Spinal cord (tissue), 10 donors: ENCODE measurements around the gene ELOA2. TPM values are rescaled to one million over a fixed set of nuclear protein-coding genes. Genes with fewer than 3 reads are reported as not detected.
A peak's percentile ranks its signal among the peaks of the same experiment; 100 is the strongest.

Experiments
- DNase-seq, 6 donors: peaks; one replicate each; pipeline versions ENCODE4 v3.0.0 to v3.0.0-alpha.2; 2013 to 2015; ENCODE audit warnings: low spot score in 6 of 6, low read depth in 4 of 6
- H3K27ac ChIP-seq: one replicate; pipeline ENCODE4 v1.5.1; 2013; ENCODE audit warnings: low read depth, low read length, control low read depth
- H3K27me3 ChIP-seq: one replicate; pipeline ENCODE4 v1.6.1; 2013; ENCODE audit warnings: low read length; ENCODE audit not compliant: control insufficient read depth, insufficient read depth
- H3K36me3 ChIP-seq: one replicate; pipeline ENCODE4 v1.6.1; 2013; ENCODE audit warnings: low read length; ENCODE audit not compliant: control insufficient read depth, insufficient read depth
- H3K4me1 ChIP-seq: one replicate; pipeline ENCODE4 v1.6.1; 2013; ENCODE audit warnings: low read length; ENCODE audit not compliant: control insufficient read depth, insufficient read depth
- H3K4me3 ChIP-seq: one replicate; pipeline ENCODE4 v1.5.1; 2013; ENCODE audit warnings: low read depth, low read length, control low read depth
- H3K9me3 ChIP-seq: one replicate; pipeline ENCODE4 v1.6.1; 2013; ENCODE audit warnings: low read length; ENCODE audit not compliant: control insufficient read depth, insufficient read depth
- WGBS: methylation state at CpG from one replicate; pipeline ENCODE4 v1.1.5; 2013; ENCODE audit warnings: missing lambda C conversion rate; ENCODE audit not compliant: insufficient coverage; 5-methylcytosine and 5-hydroxymethylcytosine counted together
- long read RNA-seq, 4 donors: transcript quantifications; one replicate each; lab custom pipeline, GENCODE V29; 2026
- polyA plus RNA-seq, 2 donors: library from polyadenylated mRNA; unstranded; fragments of 120-200 nt; gene quantifications; one replicate each; pipeline ENCODE4 v1.2.1, GENCODE V29; 2013; ENCODE audit not compliant: insufficient read length in 2 of 2
- total RNA-seq, 2 donors: library from RNA; depleted of rRNA in 1 of 2; stranded (reverse); fragments of 120-200 nt in 1 of 2; fragments of >200 nt in 1 of 2; gene quantifications; one replicate each; pipeline versions ENCODE4 v1.2.3 to v1.2.4, GENCODE V29; 2013 to 2014
- donor health status: healthy.

The ELOA2 gene, protein sequence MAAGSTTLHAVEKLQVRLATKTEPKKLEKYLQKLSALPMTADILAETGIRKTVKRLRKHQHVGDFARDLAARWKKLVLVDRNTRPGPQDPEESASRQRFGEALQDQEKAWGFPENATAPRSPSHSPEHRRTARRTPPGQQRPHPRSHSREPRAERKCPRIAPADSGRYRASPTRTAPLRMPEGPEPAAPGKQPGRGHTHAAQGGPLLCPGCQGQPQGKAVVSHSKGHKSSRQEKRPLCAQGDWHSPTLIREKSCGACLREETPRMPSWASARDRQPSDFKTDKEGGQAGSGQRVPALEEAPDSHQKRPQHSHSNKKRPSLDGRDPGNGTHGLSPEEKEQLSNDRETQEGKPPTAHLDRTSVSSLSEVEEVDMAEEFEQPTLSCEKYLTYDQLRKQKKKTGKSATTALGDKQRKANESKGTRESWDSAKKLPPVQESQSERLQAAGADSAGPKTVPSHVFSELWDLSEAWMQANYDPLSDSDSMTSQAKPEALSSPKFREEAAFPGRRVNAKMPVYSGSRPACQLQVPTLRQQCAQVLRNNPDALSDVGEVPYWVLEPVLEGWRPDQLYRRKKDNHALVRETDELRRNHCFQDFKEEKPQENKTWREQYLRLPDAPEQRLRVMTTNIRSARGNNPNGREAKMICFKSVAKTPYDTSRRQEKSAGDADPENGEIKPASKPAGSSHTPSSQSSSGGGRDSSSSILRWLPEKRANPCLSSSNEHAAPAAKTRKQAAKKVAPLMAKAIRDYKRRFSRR
- not detected for total RNA-seq
- polyA plus RNA-seq = under 1 TPM in 1 of 2 donors, not detected in 1; 0.06 TPM
- long read RNA-seq, donor 1 = 0 reads
- long read RNA-seq, donor 2, partial matches to known transcripts = 0 of 1 reads
- long read RNA-seq, donor 2, other reads (novel, unspliced or antisense) = 0 of 1 reads
- long read RNA-seq, donor 3 = 0 reads
- long read RNA-seq, donor 4 = 0 reads

DNA sequence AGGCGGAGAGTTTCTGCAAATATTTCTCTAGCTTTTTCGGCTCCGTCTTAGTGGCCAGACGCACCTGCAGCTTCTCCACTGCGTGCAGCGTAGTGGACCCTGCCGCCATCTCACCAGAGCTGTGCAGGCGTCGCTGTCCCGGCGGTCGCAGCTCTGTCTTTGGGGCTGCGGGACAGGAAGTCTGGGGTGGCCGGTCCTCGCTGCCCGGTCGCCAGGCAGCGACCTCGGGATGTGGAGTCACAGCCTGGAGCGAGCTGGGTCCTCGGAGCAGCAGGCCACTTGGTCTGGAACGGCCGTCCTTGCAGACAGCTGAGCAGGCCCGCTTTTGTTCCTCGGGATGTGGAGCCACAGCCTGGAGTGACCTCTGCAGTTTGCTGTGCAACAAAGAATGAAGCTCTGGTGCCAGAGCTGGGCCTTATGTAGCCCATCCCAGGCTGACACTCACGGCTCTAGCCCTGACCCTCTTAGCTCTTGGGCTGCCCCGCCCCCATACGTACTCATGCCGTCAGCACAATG lies at the start of gene ELOA2:
ELOA2 (minus strand) TSS at position 466 of the 516 bp plus-strand sequence; CDS start at position 109, 357 bp downstream.
- no peak for DNase-seq

DNA sequence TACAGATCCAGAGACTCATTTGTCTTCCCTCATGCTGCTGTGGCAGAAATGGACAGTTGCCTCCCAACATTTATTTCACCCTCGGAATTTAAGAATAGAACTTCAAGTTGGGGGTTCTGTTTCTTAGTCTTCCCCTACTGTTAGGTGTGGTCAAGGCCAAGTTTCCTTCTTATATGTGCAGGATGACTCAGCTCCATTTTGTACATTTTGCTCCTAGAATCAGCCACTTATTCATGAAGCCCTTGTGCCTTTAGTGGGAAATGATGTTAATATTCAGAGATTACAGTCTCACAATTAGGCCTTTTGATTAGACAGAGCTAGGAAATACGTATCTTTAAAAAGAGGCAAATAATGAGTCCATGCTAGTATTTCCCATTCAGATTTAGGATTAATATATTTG lies 46.2 kb upstream of the ELOA2 start:
- H3K27ac ChIP-seq = no peak overlapping the region
- WGBS = no CpG with 5 or more reads among the region's 2 CpGs
- H3K4me1 ChIP-seq = no peaks in the 10 kb centered on the region
- H3K4me3 ChIP-seq = no peak overlapping the region
- no peaks in the 10 kb centered on the region for H3K36me3 ChIP-seq
- no peaks in the 10 kb centered on the region for H3K27me3 ChIP-seq
- H3K9me3 ChIP-seq = no peaks in the 10 kb centered on the region
- no peak for DNase-seq

More for the DNA sequence above, at the start of gene ELOA2:
- Histone ChIP-seq H3K4me3 (no peak within 1 kb of the TSS), H3K4me1 (no peaks in the 10 kb centered on the region), H3K27ac (no peak within 1 kb of the TSS), H3K36me3 (peaks cover 8% of the 10 kb centered on the region), H3K27me3 (no peaks in the 10 kb centered on the region), H3K9me3 (no peaks in the 10 kb centered on the region)
- WGBS = 95% methylated on average over 28 of the region's 29 CpGs

DNA sequence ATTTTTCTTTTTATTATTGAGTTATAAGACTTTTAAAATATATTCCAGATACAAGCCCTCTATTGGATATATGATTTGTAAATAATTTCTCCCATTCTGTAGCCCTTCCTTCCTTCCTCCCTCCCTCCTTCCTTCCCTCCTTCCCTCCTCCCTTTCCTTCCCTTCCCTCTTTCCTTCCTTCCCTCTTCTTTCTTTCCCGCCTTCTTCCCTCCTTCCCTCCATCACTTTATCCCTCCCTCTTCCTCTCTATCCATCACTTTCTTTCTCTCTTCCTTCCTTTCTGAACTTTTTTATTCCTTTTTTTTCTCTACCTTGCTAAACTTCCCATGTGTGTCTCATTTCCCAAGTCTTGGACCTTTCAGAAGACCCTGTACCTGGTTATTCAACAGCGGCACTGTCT lies 45.5 kb upstream of the ELOA2 start:
- H3K27ac ChIP-seq = no peak overlapping the region
- H3K4me1 ChIP-seq = no peaks in the 10 kb centered on the region
- no peaks in the 10 kb centered on the region for H3K36me3 ChIP-seq
- H3K4me3 ChIP-seq = no peak overlapping the region
- no peaks in the 10 kb centered on the region for H3K9me3 ChIP-seq
- 95% methylated on average over 1 of the region's 2 CpGs for WGBS
- no peaks in the 10 kb centered on the region for H3K27me3 ChIP-seq
- no peak for DNase-seq

DNA sequence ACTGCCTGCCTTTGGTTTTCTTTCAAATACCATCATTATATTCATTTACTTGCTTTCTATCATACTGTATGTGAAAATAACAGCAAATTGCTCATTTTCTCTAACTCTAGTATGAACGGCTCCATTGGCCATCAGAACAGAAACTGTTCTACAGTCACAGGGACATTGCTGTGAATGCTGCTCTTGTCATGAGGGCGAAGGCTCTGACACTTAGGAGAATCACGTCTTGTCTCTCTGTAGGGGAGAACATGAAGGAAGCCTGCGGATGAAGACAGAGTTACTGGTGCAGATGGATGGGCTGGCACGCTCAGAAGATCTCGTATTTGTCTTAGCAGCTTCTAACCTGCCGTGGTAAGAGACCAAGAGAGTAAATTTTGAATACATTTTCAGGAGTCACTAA lies 41.7 kb upstream of the ELOA2 start:
- 55% methylated on average over 5 of the region's 7 CpGs for WGBS

DNA sequence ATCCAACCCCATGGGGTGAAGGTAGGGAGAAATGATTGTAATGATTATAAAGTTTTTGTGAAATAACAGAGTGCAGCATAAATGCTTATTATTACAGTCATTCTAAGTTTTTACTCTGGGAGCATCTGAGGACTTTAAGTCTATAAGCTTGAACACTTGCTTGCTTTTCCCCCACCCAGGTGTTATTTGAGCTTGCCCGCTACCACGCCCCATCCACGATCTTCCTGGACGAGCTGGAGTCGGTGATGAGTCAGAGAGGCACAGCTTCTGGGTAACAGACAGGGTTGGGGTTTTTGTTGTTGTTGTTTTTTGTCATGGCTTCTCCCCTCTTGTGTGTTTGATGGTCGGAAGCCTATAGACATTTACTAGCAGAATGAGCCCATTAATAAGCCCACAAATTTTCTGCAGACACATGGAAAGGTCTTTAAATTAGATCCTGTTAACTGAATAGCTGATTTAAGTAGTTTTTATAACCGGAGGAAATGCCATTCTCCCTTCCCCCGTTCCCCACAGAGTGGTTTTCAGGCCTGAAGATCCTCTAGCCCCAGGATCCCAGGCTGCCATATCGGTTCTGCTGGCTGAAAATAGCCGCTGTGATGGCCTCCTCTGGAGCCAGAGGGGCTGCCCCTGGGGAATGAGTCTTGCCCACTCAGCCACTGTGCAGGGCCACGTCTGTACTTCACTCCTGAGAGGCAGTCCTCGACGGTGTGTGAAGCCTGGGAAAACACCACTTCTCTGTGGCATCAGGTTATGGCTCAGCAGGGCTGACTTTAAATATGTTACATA lies 39.9 kb upstream of the ELOA2 start:
- Histone ChIP-seq H3K27me3 (no peaks in the 10 kb centered on the region), H3K36me3 (no peaks in the 10 kb centered on the region), H3K9me3 (no peaks in the 10 kb centered on the region), H3K4me3 (no peak overlapping the region), H3K4me1 (peaks cover 3% of the 10 kb centered on the region), H3K27ac (no peak overlapping the region)
- 44% methylated on average over 5 of the region's 13 CpGs for WGBS
- peak in 1 of 6 donors; percentile 15 for DNase-seq

More for the DNA sequence above, 41.7 kb upstream of the ELOA2 start:
- Histone ChIP-seq H3K4me3 (no peak overlapping the region), H3K27me3 (no peaks in the 10 kb centered on the region), H3K27ac (no peak overlapping the region), H3K36me3 (no peaks in the 10 kb centered on the region), H3K9me3 (no peaks in the 10 kb centered on the region), H3K4me1 (peaks cover 3% of the 10 kb centered on the region)
- peak in 2 of 6 donors; percentile 17 to 33 for DNase-seq

DNA sequence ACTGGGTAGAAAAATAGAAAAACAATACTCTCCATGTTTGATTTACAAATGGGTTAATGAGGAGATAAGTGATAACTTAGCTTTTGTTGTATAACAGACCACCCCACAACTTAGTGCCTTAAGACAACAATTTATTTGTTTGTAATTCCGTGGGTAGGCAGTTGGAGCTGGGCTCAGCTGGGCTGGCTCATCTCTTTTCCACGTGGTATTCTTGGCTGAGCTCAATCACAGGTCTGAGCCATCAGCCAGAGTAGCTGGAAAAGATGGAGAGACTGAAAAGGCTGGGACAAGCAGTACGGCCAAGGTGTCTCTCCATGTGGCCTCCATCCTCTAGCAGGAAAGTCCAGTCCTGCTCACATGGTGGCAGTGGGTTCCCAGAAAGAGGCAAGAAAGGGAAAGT lies 32.2 kb upstream of the ELOA2 start:
- Histone ChIP-seq H3K9me3 (no peaks in the 10 kb centered on the region), H3K36me3 (no peaks in the 10 kb centered on the region), H3K27me3 (no peaks in the 10 kb centered on the region), H3K27ac (no peak overlapping the region), H3K4me3 (no peak overlapping the region), H3K4me1 (no peaks in the 10 kb centered on the region)
- 50% methylated on average over 2 of the region's 3 CpGs for WGBS
- no peak for DNase-seq

DNA sequence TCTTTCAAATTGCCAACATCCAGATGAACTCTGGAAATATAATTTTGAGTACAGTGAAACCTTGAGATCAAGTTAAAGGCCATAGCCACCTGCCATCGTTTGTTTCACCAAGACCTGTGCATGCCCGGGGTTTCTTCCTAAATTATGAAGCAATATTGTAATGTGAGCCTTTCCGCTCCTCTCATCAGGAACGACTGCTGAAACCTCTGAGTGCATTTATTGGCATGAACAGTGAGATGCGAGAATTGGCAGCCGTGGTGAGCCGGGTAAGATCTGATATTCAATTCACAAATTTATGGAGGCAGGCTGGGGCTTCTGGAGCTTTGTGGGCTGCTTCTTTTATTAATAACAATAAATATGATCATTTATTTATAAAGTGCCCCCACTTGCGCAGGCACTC lies 27.7 kb upstream of the ELOA2 start:
- no CpG with 5 or more reads among the region's 8 CpGs for WGBS
- Histone ChIP-seq H3K27me3 (no peaks in the 10 kb centered on the region), H3K4me1 (no peaks in the 10 kb centered on the region), H3K9me3 (no peaks in the 10 kb centered on the region), H3K4me3 (no peak overlapping the region), H3K27ac (no peak overlapping the region), H3K36me3 (no peaks in the 10 kb centered on the region)
- peak in 2 of 6 donors; percentile 23 to 68 for DNase-seq

DNA sequence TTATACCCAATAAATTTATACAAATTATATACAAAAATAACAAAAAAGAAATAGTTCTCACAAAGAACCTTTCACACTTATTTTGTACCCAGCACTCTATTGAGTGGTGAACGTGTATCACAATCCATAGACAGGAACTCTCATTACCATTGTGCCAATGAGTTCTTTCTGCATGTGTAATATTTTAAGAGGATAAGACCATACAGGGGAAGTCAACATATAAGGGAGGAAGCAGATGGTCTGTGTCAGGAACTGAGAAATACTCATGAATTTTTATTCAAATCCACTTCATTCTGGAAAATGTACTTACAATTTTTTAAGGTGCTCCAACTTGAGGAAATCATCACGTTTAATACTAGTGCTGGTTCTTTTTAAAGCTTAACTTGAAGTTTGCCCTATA lies 27.1 kb upstream of the ELOA2 start:
- H3K4me1 ChIP-seq = no peaks in the 10 kb centered on the region
- no peak overlapping the region for H3K27ac ChIP-seq
- H3K4me3 ChIP-seq = no peak overlapping the region
- no peaks in the 10 kb centered on the region for H3K9me3 ChIP-seq
- peak in 1 of 6 donors; percentile 26 for DNase-seq
- no peaks in the 10 kb centered on the region for H3K36me3 ChIP-seq
- WGBS = no CpG with 5 or more reads among the region's 2 CpGs
- no peaks in the 10 kb centered on the region for H3K27me3 ChIP-seq

DNA sequence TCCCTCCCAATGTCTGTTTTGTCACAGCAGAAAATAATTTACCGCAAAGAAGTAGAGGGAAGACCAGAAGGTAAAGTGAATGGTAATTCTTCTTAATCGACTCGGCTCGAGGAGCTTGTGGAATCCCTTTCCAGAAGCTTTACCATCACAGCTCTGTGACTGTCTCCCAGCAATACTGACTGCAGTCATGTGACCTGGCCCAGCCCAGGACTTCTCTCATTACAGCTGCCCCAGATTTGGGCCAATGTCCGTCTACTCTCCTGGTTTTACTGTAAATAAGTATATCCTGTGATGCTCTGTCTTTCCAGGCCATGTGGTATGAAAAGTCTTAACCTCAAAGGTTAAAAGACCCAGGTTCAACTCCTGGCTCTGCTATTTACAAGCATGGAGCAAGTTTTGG lies 18.9 kb upstream of the ELOA2 start:
- WGBS = no CpG with 5 or more reads among the region's 5 CpGs
- H3K4me1 ChIP-seq = no peaks in the 10 kb centered on the region
- H3K36me3 ChIP-seq = no peaks in the 10 kb centered on the region
- no peaks in the 10 kb centered on the region for H3K27me3 ChIP-seq
- H3K4me3 ChIP-seq = no peak overlapping the region
- DNase-seq = no peak
- H3K27ac ChIP-seq = no peak overlapping the region
- no peaks in the 10 kb centered on the region for H3K9me3 ChIP-seq
